Spinal cord (tissue), 10 donors: ENCODE data around the gene UPF1. TPM values are rescaled to one million over a fixed set of nuclear protein-coding genes. Genes with fewer than 3 reads are reported as not detected.
"Not testable (repeated sequence)": the region's sequence is repeated elsewhere in the genome, so short reads cannot be mapped to it uniquely, and the experiment has no call there.

Source experiments
- DNase-seq, 6 donors: peaks; one replicate each; pipeline versions ENCODE4 v3.0.0 to v3.0.0-alpha.2; 2013 to 2015; ENCODE audit warnings: low spot score in 6 of 6, low read depth in 4 of 6
- H3K27ac ChIP-seq: one replicate; pipeline ENCODE4 v1.5.1; 2013; ENCODE audit warnings: low read depth, low read length, control low read depth
- H3K27me3 ChIP-seq: one replicate; pipeline ENCODE4 v1.6.1; 2013; ENCODE audit warnings: low read length; ENCODE audit not compliant: control insufficient read depth, insufficient read depth
- H3K36me3 ChIP-seq: one replicate; pipeline ENCODE4 v1.6.1; 2013; ENCODE audit warnings: low read length; ENCODE audit not compliant: control insufficient read depth, insufficient read depth
- H3K4me1 ChIP-seq: one replicate; pipeline ENCODE4 v1.6.1; 2013; ENCODE audit warnings: low read length; ENCODE audit not compliant: control insufficient read depth, insufficient read depth
- H3K4me3 ChIP-seq: one replicate; pipeline ENCODE4 v1.5.1; 2013; ENCODE audit warnings: low read depth, low read length, control low read depth
- H3K9me3 ChIP-seq: one replicate; pipeline ENCODE4 v1.6.1; 2013; ENCODE audit warnings: low read length; ENCODE audit not compliant: control insufficient read depth, insufficient read depth
- whole genome bisulfite sequencing: methylation state at CpG from one replicate; pipeline ENCODE4 v1.1.5; 2013; ENCODE audit warnings: missing lambda C conversion rate; ENCODE audit not compliant: insufficient coverage; 5-methylcytosine and 5-hydroxymethylcytosine counted together
- polyA plus RNA-seq, 2 donors: library from polyadenylated mRNA; unstranded; fragments of 120-200 nt; gene quantifications; one replicate each; pipeline ENCODE4 v1.2.1, GENCODE V29; 2013; ENCODE audit not compliant: insufficient read length in 2 of 2
- total RNA-seq, 2 donors: library from RNA; depleted of rRNA in 1 of 2; stranded (reverse); fragments of 120-200 nt in 1 of 2; fragments of >200 nt in 1 of 2; gene quantifications; one replicate each; pipeline versions ENCODE4 v1.2.3 to v1.2.4, GENCODE V29; 2013 to 2014
- donor health status: healthy.

The UPF1 gene
- total and polyA plus RNA-seq, 4 donors, result 45.2 to 57.5 (median 51.6) TPM

GRCh38 chr19:18809149-18809868 lies 22.4 kb upstream of the UPF1 start:
- Histone ChIP-seq H3K36me3 (no peaks in the 10 kb centered on the region), H3K4me1 (no peaks in the 10 kb centered on the region), H3K4me3 (no peak overlapping the region), H3K27ac (no peak overlapping the region), H3K27me3 (no peaks in the 10 kb centered on the region), H3K9me3 (no peaks in the 10 kb centered on the region)
- WGBS, result 71% methylated on average over 11 of the region's 14 CpGs
- DNase-seq, result no peak

GRCh38 chr19:18811638-18812037 lies 20.1 kb upstream of the UPF1 start:
- H3K9me3 ChIP-seq, H3K36me3 ChIP-seq, H3K4me1 ChIP-seq, H3K27me3 ChIP-seq, H3K4me3 ChIP-seq, H3K27ac ChIP-seq, DNase-seq: not testable (repeated sequence)
- whole genome bisulfite sequencing, result 98% methylated on average over 4 of the region's 5 CpGs

- Histone ChIP-seq H3K27ac (no peak overlapping the region), H3K4me3 (no peak overlapping the region), H3K9me3 (no peaks in the 10 kb centered on the region), H3K36me3 (no peaks in the 10 kb centered on the region), H3K27me3 (no peaks in the 10 kb centered on the region), H3K4me1 (no peaks in the 10 kb centered on the region)
- WGBS, result 53% methylated on average over 5 of the region's 9 CpGs
- DNase-seq, result no peak
These were observed 17.7 kb upstream of the UPF1 start for GRCh38 chr19:18814063-18814462.

- 94% methylated on average over 4 of the region's 5 CpGs for WGBS
- Histone ChIP-seq H3K36me3 (no peaks in the 10 kb centered on the region), H3K4me1 (no peaks in the 10 kb centered on the region), H3K4me3 (no peak overlapping the region), H3K27ac (no peak overlapping the region), H3K9me3 (no peaks in the 10 kb centered on the region), H3K27me3 (no peaks in the 10 kb centered on the region)
- DNase-seq, result no peak
These were observed 16.1 kb upstream of the UPF1 start for GRCh38 chr19:18815673-18816072.

GRCh38 chr19:18816645-18817044 lies 15.1 kb upstream of the UPF1 start:
- H3K27ac ChIP-seq, result not testable (repeated sequence)
- WGBS, result 100% methylated on average over 2 of the region's 4 CpGs

GRCh38 chr19:18817574-18817973 lies 14.2 kb upstream of the UPF1 start:
- no peak overlapping the region for H3K4me3 ChIP-seq
- no peak for DNase-seq
- no peaks in the 10 kb centered on the region for H3K9me3 ChIP-seq
- WGBS, result 90% methylated on average over 3 of the region's 9 CpGs
- no peak overlapping the region for H3K27ac ChIP-seq
- no peaks in the 10 kb centered on the region for H3K4me1 ChIP-seq
- no peaks in the 10 kb centered on the region for H3K27me3 ChIP-seq
- H3K36me3 ChIP-seq, result no peaks in the 10 kb centered on the region

More at GRCh38 chr19:18816645-18817044, 15.1 kb upstream of the UPF1 start:
- H3K4me3 ChIP-seq, H3K36me3 ChIP-seq, H3K9me3 ChIP-seq, H3K4me1 ChIP-seq, H3K27me3 ChIP-seq, DNase-seq: not testable (repeated sequence)

- no peak overlapping the region for H3K27ac ChIP-seq
- no peak for DNase-seq
- no peak overlapping the region for H3K4me3 ChIP-seq
- no peaks in the 10 kb centered on the region for H3K27me3 ChIP-seq
- WGBS, result 59% methylated on average over 5 of the region's 6 CpGs
- no peaks in the 10 kb centered on the region for H3K36me3 ChIP-seq
- peaks cover 14% of the 10 kb centered on the region for H3K4me1 ChIP-seq
- H3K9me3 ChIP-seq, result no peaks in the 10 kb centered on the region
These were observed 3.0 kb upstream of the UPF1 start for GRCh38 chr19:18828786-18829185.

GRCh38 chr19:18830488-18830887 lies 1.3 kb upstream of the UPF1 start:
- Histone ChIP-seq H3K4me1 (peaks cover 19% of the 10 kb centered on the region), H3K27me3 (no peaks in the 10 kb centered on the region), H3K27ac (no peak overlapping the region), H3K4me3 (no peak overlapping the region), H3K9me3 (no peaks in the 10 kb centered on the region), H3K36me3 (peaks cover 6% of the 10 kb centered on the region)
- 100% methylated on average over 1 of the region's 2 CpGs for WGBS
- no peak for DNase-seq

GRCh38 chr19:18832306-18833140 lies 764 bp downstream of the UPF1 start:
- Histone ChIP-seq H3K27me3 (no peaks in the 10 kb centered on the region), H3K27ac (no peak overlapping the region), H3K36me3 (peaks cover 6% of the 10 kb centered on the region), H3K4me1 (peaks cover 19% of the 10 kb centered on the region), H3K9me3 (no peaks in the 10 kb centered on the region), H3K4me3 (peak overlapping the region; percentile 48)
- no peak for DNase-seq
- WGBS, result under 1% methylated on average over 69 of the region's 69 CpGs

GRCh38 chr19:18833141-18833476 lies 1.4 kb downstream of the UPF1 start:
- peaks cover 6% of the 10 kb centered on the region for H3K36me3 ChIP-seq
- DNase-seq, result no peak
- no peaks in the 10 kb centered on the region for H3K9me3 ChIP-seq
- H3K27me3 ChIP-seq, result no peaks in the 10 kb centered on the region
- 0% methylated on average over 4 of the region's 9 CpGs for WGBS
- H3K4me3 ChIP-seq, result peak overlapping the region; percentile 48
- no peak overlapping the region for H3K27ac ChIP-seq
- H3K4me1 ChIP-seq, result peaks cover 19% of the 10 kb centered on the region
